Measurements from ENCODE around the gene ATP23.

The ATP23 gene

DNA sequence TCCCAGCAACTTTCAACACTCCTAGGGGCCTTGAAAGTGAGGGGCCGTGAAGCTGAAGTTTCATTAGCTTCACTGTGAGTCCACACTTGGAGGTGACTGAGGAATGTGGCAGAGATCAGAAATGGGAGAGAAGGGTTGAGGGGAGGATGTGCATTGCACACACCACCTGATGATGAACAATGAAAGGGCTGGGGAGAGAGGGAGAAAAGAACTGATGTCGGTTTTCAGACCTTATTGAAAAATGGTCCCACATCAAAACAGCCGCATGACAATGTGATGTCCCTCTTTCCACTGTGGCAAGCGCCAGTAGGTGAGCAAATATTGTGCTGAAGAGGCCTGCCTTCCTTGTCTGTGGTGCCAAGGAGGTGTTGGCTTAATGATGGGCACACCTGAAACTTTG is 32.3 kb upstream of the ATP23 start:
- in situ Hi-C loops (cut with MboI; ENCODE audit: low sequenced_read_pairs, unreplicated experiment) = loop anchor here (5.0 kb wide), 1 partner anchor 77 kb away; no protein-coding TSS in a partner anchor
- TF ChIP-seq, protein P1, sequence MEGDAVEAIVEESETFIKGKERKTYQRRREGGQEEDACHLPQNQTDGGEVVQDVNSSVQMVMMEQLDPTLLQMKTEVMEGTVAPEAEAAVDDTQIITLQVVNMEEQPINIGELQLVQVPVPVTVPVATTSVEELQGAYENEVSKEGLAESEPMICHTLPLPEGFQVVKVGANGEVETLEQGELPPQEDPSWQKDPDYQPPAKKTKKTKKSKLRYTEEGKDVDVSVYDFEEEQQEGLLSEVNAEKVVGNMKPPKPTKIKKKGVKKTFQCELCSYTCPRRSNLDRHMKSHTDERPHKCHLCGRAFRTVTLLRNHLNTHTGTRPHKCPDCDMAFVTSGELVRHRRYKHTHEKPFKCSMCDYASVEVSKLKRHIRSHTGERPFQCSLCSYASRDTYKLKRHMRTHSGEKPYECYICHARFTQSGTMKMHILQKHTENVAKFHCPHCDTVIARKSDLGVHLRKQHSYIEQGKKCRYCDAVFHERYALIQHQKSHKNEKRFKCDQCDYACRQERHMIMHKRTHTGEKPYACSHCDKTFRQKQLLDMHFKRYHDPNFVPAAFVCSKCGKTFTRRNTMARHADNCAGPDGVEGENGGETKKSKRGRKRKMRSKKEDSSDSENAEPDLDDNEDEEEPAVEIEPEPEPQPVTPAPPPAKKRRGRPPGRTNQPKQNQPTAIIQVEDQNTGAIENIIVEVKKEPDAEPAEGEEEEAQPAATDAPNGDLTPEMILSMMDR (IDR thresholded peaks at IDR 0.05; ENCODE audit: borderline replicate concordance, control extremely low read depth, extremely low read depth, insufficient read depth, missing control alignments) = no peak
- DNase-seq (ENCODE audit: low spot score) = no peak

DNA sequence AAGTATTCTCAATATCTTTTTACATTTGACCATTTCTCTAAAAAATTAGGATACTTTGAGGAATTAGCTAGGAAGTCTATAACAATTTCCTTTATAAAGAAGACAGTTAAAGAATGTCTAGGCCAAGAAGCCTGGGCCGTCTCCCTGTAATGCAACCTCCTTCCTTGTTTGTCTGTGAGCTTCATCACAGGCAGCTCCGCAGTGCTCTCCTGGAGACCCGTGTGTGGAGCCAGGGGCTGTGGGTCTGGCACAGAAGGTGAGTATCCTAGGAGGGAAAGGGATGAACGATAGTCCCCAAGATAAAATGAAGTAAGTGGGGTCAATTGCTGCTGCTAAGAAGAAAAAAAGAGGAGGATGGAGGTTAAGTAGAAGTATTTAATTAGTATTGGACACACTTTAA is 31.8 kb upstream of the ATP23 start:
- DNase-seq (ENCODE audit: low spot score) = no peak
- in situ Hi-C loops (cut with MboI; ENCODE audit: low sequenced_read_pairs, unreplicated experiment) = loop anchor here (5.0 kb wide), 1 partner anchor 77 kb away; no protein-coding TSS in a partner anchor
- TF ChIP-seq, protein P1 (IDR thresholded peaks at IDR 0.05; ENCODE audit: borderline replicate concordance, control extremely low read depth, extremely low read depth, insufficient read depth, missing control alignments) = no peak

DNA sequence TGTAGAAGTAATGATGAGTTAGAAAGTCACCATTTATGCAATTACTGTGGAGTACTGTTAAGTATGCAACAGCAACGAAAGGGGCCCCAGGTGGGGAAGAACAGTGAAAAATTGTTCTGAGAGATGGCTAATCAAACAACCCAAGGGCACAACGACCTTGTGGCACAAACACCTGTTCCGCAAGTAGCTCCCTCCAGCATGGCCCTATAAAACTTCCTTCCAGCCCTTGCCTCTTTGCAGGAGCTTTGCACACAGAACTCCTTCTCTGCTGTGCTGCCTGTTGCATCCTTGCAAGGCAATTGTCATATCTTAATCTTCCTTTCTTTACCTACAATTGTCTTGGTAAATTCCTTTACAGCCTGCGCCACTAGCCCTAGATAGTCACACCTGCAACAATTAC is 23.2 kb upstream of the ATP23 start:
- DNase-seq (ENCODE audit: low spot score) = no peak
- TF ChIP-seq, protein P1 (IDR thresholded peaks at IDR 0.05; ENCODE audit: borderline replicate concordance, control extremely low read depth, extremely low read depth, insufficient read depth, missing control alignments) = no peak
- in situ Hi-C loops (cut with MboI; ENCODE audit: low sequenced_read_pairs, unreplicated experiment) = no loop called here

DNA sequence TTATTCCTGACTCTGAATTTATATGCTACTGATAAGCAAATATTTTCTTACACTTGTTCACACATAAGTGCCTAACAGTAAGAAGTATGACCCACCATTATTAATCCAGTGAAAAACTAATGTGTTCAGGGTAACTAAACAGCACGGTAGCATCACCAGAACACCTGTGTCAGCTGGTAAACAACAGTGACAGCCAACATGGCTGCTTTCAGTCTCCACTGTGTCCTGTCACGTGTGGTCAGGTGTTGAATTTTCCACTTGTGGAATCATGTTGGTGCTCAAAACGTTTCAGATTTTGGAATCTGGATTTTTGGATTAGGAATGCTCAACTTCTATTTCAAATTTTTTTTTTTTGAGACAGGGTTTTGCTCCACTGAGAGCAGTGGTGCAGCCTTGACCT is 14.3 kb upstream of the ATP23 start:
- no peak for DNase-seq (ENCODE audit: low spot score)
- TF ChIP-seq, protein P1 (IDR thresholded peaks at IDR 0.05; ENCODE audit: borderline replicate concordance, control extremely low read depth, extremely low read depth, insufficient read depth, missing control alignments) = no peak
- in situ Hi-C loops (cut with MboI; ENCODE audit: low sequenced_read_pairs, unreplicated experiment) = no loop called here

DNA sequence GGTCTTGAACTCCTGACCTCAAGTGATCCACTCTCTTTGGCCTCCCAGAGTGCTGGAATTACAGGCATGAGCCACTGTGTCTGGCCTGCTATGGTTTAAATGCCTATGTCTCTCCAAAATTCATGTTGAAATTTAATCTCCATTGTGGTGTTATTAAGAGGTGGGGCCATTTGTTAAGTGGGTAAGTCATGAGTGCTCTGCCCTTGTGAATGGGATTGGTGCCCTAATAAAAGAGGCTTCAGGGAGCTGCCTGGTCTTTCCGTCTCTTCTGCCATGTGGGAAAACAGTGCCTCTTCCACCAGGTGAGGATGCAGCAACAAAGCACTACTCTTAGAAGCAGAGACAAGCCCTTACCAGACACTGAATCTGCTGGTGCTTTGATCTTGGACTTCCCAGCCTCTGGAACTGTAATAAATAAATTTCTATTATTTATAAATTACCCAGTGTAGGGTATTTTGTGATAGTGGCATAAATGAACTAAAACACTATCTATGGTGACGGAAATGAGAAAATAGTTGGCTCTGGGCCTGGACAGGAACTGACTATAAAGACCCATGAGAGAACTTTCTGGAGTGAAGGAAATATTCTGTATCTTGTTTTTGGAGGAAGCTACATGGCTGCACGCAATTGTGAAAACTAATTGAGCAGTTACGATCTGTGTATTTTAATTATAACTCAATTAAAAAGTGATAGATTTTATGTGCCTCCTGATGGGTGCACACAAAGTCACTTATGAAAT is 12.1 kb upstream of the ATP23 start:
- DNase-seq (ENCODE audit: low spot score) = no peak
- TF ChIP-seq, protein P1 (IDR thresholded peaks at IDR 0.05; ENCODE audit: borderline replicate concordance, control extremely low read depth, extremely low read depth, insufficient read depth, missing control alignments) = no peak
- in situ Hi-C loops (cut with MboI; ENCODE audit: low sequenced_read_pairs, unreplicated experiment) = no loop called here

DNA sequence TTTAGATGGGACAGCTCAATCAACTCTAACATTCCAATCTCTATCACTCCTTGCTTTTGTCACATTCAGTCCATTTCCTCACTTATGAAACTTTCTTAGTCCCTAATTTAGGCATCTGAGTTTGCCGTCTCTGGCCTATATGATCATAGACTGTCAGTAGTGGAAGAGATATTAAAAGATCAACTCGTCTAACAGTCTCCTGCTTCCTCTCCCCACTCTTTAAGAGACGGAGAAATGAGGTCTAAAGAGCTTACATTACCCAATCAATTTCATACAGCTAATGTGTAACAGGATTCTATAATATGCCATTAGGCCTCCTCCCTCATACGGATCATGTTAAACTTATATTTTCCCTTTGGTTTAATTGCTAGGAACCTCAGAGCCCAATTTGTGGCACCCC is 6.5 kb upstream of the ATP23 start:
- no peak for DNase-seq (ENCODE audit: low spot score)
- in situ Hi-C loops (cut with MboI; ENCODE audit: low sequenced_read_pairs, unreplicated experiment) = no loop called here
- TF ChIP-seq, protein P1 (IDR thresholded peaks at IDR 0.05; ENCODE audit: borderline replicate concordance, control extremely low read depth, extremely low read depth, insufficient read depth, missing control alignments) = no peak

Data from GM13976 (cell line).